Fibroblast of the aortic adventitia (primary cell): ENCODE measurements around the gene GSTM2. TPM values are rescaled to one million over a fixed set of nuclear protein-coding genes. Genes with fewer than 3 reads are reported as not detected.

ENCODE experiments used
- DNase-seq: peaks from one replicate; pipeline ENCODE4 v3.0.0-alpha.2; 2010; ENCODE audit warnings: low read depth
- H3K4me3 ChIP-seq: 2 replicates; pipeline ENCODE4 v1.5.1; 2011; ENCODE audit warnings: low read depth, mild to moderate bottlenecking, control low read depth, low read length, moderate library complexity
- CTCF ChIP-seq: IDR thresholded peaks from 2 replicates; pipeline ENCODE4 v1.5.1; 2011; ENCODE audit warnings: mild to moderate bottlenecking, low read length, control low read depth, inconsistent platforms; ENCODE audit not compliant: insufficient read depth
- total RNA-seq: library from RNA; depleted of rRNA; stranded (reverse); fragments of >200 nt; gene quantifications from 2 replicates; pipeline ENCODE4 v1.2.3, GENCODE V29; 2012; ENCODE audit warnings: low replicate concordance

Gene GSTM2
- total RNA-seq, 1 donor = 27.7 TPM

DNA sequence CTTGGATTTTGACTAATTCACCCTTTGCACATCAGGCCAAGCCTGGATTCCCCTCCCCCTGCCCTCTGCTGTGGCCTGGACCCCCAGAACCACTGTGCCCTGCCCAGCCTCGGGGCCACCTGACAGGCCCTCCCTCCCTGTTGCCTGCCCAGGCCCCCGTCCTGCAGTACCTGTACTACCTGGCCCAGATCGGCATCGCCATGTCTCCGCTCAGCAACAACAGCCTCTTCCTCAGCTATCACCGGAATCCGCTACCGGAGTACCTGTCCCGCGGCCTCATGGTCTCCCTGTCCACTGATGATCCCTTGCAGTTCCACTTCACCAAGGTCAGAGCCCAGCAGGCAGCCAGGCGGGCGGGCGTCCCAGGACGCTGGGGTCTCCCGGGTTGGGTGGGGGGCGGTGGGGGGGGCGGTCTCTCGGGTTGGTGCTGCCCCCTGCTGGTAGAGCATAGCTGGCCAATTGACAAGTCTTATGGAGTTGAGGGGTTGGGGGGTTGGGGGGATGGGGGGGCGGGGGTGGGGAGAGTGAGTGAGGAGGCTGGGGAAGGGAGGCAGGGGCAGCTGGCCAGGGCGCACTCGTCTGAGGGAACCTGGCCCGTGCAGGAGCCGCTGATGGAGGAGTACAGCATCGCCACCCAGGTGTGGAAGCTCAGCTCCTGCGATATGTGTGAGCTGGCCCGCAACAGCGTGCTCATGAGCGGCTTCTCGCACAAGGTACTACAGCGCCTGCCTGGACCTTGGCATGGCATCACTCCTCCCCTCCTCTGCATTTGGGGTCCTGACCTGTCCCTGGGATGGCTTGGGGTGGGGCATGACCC is 37.6 kb upstream of the GSTM2 start:
- peak; percentile 19 for TF ChIP-seq CTCF
- H3K4me3 ChIP-seq = no peak overlapping the region
- no peak for DNase-seq

DNA sequence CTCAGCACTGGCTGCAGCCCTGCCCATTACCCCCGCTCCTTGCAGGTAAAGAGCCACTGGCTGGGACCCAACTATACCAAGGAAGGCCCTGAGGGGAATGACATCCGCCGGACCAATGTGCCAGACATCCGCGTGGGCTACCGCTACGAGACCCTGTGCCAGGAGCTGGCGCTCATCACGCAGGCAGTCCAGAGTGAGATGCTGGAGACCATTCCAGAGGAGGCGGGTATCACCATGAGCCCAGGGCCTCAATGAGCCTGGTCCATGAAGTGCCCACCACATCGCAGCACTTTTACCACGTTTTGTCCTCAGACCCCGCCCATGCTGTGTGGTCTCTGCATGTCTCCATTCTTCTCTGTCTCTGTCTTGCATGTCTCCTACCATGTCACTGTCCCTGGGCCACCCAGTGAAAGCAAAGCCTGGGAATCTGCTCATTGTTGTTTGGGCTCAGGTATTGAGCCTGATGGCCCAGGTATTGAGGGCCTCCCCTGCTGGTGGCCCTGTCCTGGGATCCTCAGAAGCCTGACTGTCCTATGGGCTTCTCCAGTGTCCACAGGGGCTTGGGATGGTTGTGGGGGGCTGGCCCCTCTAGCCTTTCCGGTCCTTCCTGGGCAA is 36.9 kb upstream of the GSTM2 start:
- no peak for TF ChIP-seq CTCF
- H3K4me3 ChIP-seq = no peak overlapping the region
- DNase-seq = no peak

- no peak overlapping the region for H3K4me3 ChIP-seq
- DNase-seq = no peak
- no peak for TF ChIP-seq CTCF
These were observed 36.0 kb upstream of the GSTM2 start for GRCh38 chr1:109631513-109632505.

GRCh38 chr1:109632671-109633346 is 35.0 kb upstream of the GSTM2 start:
- no peak overlapping the region for H3K4me3 ChIP-seq
- no peak for DNase-seq
- TF ChIP-seq CTCF = no peak

GRCh38 chr1:109634292-109634691 is 33.6 kb upstream of the GSTM2 start:
- TF ChIP-seq CTCF = no peak
- DNase-seq = no peak
- no peak overlapping the region for H3K4me3 ChIP-seq
